Uterus (tissue), 4 donors: Measurements from ENCODE around the gene MTCL1. TPM values are rescaled to one million over a fixed set of nuclear protein-coding genes. Genes with fewer than 3 reads are reported as not detected.

Experiments
- DNase-seq, 2 donors: peaks; one replicate each; pipeline ENCODE4 v3.0.0-alpha.2; 2019 to 2020
- H3K27ac ChIP-seq, 2 donors: fragments of 200-600 bp; sonication (generic); 1 replicate in 1 of 2; 2 replicates in 1 of 2; pipeline ENCODE4 v1.5.1; 2016 to 2018
- H3K27me3 ChIP-seq, 2 donors: fragments of 200-600 bp; sonication (generic); one replicate each; pipeline ENCODE4 v1.5.1; 2018 to 2019; ENCODE audit warnings: control low read depth in 1 of 2
- H3K36me3 ChIP-seq, 2 donors: fragments of 200-600 bp; sonication (generic); one replicate each; pipeline ENCODE4 v1.5.1; 2019; ENCODE audit warnings: control low read depth in 1 of 2
- H3K4me1 ChIP-seq, 2 donors: fragments of 200-600 bp; sonication (generic); one replicate each; pipeline ENCODE4 v1.5.1; 2018 to 2019; ENCODE audit warnings: control low read depth in 1 of 2
- H3K4me3 ChIP-seq, 2 donors: fragments of 200-600 bp; sonication (generic); 1 replicate in 1 of 2; 2 replicates in 1 of 2; pipeline ENCODE4 v1.5.1; 2018 to 2019; ENCODE audit warnings: mild to moderate bottlenecking in 1 of 2
- H3K9me3 ChIP-seq, 2 donors: fragments of 200-600 bp; sonication (generic); one replicate each; pipeline ENCODE4 v1.5.1; 2019; ENCODE audit warnings: control low read depth in 1 of 2
- POLR2A ChIP-seq, 2 donors: fragments of 450-650 bp; IDR thresholded peaks; one replicate each; pipeline ENCODE4 v1.6.1; 2016; ENCODE audit warnings: antibody characterized with exemption in 2 of 2, mild to moderate bottlenecking in 1 of 2, moderate library complexity in 1 of 2
- intact Hi-C: fragments of 100-400 bp; cut with DNase I; formaldehyde crosslinking; loops from one replicate; pipeline ENCODE4 v1.15.1; 2023; ENCODE audit warnings: low total_unique reads
- total RNA-seq, 4 donors: library from RNA; depleted of rRNA in 3 of 4; stranded (reverse); fragments of >200 nt in 3 of 4; gene quantifications; one replicate each; pipeline versions ENCODE4 v1.1.0 to v1.2.4, GENCODE V29; 2014 to 2023
- TF ChIP-seq, protein P1 (sequence below), 4 experiments: fragments of 200-600 bp in 2 of 4; fragments of 450-650 bp in 2 of 4; sonication (generic) in 2 of 4; IDR thresholded peaks; one replicate each; pipeline ENCODE4 v1.5.1; 2016 to 2019; ENCODE audit warnings: antibody characterized with exemption in 4 of 4, mild to moderate bottlenecking in 2 of 4, moderate library complexity in 1 of 4
- donor health status: DM: yes; HTN: yes; CAD: no.

MTCL1 gene
- total RNA-seq, 4 donors from 2014 or later = 8.8 to 25.9 (median 11.0) TPM; not detected in 1

DNA sequence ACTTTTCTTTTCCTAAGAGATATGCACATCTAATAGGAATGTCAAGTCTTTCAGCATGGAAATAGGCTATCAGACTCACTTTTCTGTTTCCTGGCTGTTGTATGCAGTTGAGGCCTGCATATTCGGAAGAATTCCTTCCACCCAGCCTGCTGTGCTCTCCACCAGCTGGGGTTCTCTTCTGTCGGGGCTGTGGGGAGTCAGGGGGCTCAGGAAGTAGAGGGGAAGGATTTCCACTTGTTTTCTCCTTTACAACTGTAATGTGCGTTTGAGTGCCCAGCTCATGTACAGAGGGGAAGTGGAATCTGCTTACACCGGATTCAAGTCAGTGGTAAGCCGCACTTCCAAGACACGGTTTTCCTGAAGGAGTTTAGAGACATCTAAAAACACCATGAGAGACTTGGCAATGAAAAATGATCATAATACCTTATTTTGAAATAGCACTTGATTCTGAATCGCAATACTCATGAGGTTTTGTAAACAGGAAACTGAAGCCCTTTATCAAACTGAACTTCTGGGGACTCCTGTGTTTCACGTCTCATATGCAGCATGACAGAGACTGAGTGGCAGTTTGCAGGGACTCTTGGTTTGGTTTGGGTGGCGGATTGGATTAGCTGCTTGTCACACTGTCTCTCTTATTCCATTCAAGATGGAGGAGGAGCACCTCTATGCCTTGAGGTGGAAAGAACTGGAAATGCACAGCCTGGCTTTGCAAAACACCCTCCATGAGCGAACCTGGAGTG lies 90.4 kb downstream of the MTCL1 start:
- no peaks in the 10 kb centered on the region for H3K36me3 ChIP-seq
- no peaks in the 10 kb centered on the region for H3K27me3 ChIP-seq
- intact Hi-C loops = no loop called here
- H3K9me3 ChIP-seq = no peaks in the 10 kb centered on the region
- TF ChIP-seq, protein P1, sequence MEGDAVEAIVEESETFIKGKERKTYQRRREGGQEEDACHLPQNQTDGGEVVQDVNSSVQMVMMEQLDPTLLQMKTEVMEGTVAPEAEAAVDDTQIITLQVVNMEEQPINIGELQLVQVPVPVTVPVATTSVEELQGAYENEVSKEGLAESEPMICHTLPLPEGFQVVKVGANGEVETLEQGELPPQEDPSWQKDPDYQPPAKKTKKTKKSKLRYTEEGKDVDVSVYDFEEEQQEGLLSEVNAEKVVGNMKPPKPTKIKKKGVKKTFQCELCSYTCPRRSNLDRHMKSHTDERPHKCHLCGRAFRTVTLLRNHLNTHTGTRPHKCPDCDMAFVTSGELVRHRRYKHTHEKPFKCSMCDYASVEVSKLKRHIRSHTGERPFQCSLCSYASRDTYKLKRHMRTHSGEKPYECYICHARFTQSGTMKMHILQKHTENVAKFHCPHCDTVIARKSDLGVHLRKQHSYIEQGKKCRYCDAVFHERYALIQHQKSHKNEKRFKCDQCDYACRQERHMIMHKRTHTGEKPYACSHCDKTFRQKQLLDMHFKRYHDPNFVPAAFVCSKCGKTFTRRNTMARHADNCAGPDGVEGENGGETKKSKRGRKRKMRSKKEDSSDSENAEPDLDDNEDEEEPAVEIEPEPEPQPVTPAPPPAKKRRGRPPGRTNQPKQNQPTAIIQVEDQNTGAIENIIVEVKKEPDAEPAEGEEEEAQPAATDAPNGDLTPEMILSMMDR (IDR thresholded peaks at IDR 0.05) = no peak
- no peak for TF ChIP-seq POLR2A (IDR thresholded peaks at IDR 0.05)
- no peak for DNase-seq
- no peak overlapping the region for H3K4me3 ChIP-seq
- no peaks in the 10 kb centered on the region for H3K4me1 ChIP-seq
- H3K27ac ChIP-seq = no peak overlapping the region

DNA sequence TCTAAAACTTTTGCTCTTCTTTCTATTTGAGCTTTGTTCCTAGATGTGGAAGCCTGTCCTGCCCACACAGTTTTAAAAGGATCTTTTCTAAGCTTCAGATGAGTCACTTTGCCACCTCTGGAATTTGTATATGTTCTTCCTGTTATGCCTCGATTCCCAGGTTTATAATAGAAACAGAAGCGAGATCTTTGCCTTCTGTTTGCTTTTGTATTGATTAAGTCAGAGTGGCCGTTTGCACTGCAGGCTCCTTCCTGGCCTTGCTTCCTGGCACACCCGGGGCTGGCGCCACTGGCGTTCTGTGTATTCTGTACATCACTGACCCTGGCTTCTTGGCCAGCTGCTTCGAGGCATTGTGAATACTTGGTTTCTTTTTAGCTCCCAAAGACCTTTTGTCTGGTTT lies 91.8 kb downstream of the MTCL1 start:
- Histone ChIP-seq H3K9me3 (no peaks in the 10 kb centered on the region), H3K4me1 (no peaks in the 10 kb centered on the region), H3K36me3 (no peaks in the 10 kb centered on the region), H3K4me3 (no peak overlapping the region), H3K27ac (no peak overlapping the region), H3K27me3 (no peaks in the 10 kb centered on the region)
- intact Hi-C loops = no loop called here
- DNase-seq = no peak
- TF ChIP-seq POLR2A (IDR thresholded peaks at IDR 0.05) = no peak
- TF ChIP-seq, protein P1 (IDR thresholded peaks at IDR 0.05) = no peak

DNA sequence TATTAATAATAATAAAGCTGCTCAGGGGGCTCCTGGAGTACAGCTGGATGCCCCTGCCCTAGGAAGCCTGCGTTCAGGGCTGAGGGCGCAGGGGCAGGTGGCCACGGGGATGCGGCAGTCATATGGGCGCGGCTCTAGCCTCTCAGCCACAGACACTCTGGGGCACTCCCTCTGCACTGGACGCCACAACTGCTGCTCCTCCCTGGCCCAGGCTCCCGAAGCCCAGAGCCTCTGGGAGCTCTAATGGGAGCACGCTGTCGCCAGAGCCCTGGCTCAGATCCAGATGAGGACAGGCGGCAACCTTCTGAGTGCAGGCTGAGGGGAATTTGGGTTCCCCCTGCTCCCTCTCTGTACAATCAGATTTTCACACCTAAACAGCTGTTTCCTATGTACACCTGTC lies 93.6 kb downstream of the MTCL1 start:
- H3K27me3 ChIP-seq = no peaks in the 10 kb centered on the region
- no peak for DNase-seq
- no peak for TF ChIP-seq POLR2A (IDR thresholded peaks at IDR 0.05)
- TF ChIP-seq, protein P1 (IDR thresholded peaks at IDR 0.05) = no peak
- H3K36me3 ChIP-seq = no peaks in the 10 kb centered on the region
- no peak overlapping the region for H3K27ac ChIP-seq
- H3K4me1 ChIP-seq = no peaks in the 10 kb centered on the region
- intact Hi-C loops = no loop called here
- H3K9me3 ChIP-seq = no peaks in the 10 kb centered on the region
- no peak overlapping the region for H3K4me3 ChIP-seq

DNA sequence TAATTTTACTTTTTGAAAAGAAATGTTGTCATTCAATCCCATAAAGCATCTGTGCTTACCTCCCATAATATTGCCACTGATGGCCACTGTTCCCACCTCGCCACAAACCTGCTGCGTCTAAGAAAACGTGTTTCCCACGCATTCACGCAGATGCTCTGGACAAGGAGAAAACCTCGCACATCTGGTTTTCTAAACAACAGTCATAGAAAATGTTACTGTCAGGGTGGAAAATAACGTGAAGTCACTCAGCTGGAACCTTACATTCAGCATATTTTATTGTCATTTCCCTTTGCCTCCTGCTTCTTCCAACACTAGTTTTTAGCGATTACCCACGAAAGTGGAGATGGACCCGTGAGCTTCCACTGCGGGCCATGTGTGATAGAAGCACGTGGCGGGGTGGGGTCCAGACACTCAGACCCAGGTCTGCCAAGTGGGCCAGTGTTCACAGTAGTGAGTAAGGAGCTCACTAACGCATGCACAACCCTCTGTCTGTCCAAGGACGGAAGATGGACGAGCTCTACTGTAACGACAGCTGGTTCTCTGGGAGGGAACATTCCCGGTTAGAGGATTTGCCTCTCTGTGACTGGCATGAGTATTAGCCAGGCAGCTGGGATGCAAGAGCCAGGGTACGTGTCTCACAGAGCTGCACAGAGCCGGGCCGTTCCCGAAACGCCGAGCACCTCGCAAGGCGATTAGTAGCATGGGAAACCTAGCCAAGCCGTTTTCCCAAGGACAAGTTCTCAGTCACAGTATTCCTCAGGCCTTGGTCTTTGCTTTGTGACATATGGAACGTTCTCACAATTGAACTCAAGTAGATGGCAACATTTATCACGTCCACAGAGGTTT lies 94.5 kb downstream of the MTCL1 start:
- no peaks in the 10 kb centered on the region for H3K36me3 ChIP-seq
- H3K9me3 ChIP-seq = no peaks in the 10 kb centered on the region
- H3K4me1 ChIP-seq = no peaks in the 10 kb centered on the region
- DNase-seq = no peak
- no peak overlapping the region for H3K4me3 ChIP-seq
- H3K27me3 ChIP-seq = no peaks in the 10 kb centered on the region
- peak overlapping the region in 1 of 2 donors; percentile 66 for H3K27ac ChIP-seq
- intact Hi-C loops = no loop called here
- TF ChIP-seq POLR2A (IDR thresholded peaks at IDR 0.05) = no peak
- TF ChIP-seq, protein P1 (IDR thresholded peaks at IDR 0.05) = no peak

DNA sequence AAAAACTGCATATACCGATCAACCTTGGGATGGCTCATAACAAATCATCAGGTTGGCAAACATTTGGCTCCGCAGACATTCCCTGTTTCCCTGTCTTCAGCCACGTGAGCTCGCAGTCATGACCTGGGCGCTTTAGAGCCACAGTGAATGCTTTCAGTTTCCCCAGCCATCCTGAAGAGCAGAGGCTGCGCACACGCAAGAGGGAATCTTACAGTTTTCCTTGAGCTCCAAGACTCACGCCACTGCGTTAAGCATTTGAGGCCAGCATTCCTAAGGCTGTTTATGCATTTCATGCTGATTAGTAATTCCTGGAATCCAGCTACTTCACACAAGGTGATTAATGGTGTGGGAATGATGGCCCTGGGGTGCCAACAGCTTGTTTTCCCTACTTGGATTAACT lies 95.1 kb downstream of the MTCL1 start:
- H3K4me3 ChIP-seq = no peak overlapping the region
- no peaks in the 10 kb centered on the region for H3K4me1 ChIP-seq
- no peak for TF ChIP-seq POLR2A (IDR thresholded peaks at IDR 0.05)
- TF ChIP-seq, protein P1 (IDR thresholded peaks at IDR 0.05) = no peak
- no peak for DNase-seq
- H3K9me3 ChIP-seq = no peaks in the 10 kb centered on the region
- intact Hi-C loops = no loop called here
- no peaks in the 10 kb centered on the region for H3K36me3 ChIP-seq
- no peaks in the 10 kb centered on the region for H3K27me3 ChIP-seq
- peak overlapping the region in 1 of 2 donors; percentile 66 for H3K27ac ChIP-seq
